ENCODE measurements around the gene ACTC1. TPM values are rescaled to one million over a fixed set of nuclear protein-coding genes. Genes with fewer than 3 reads are reported as not detected.

The ACTC1 gene
- 0.17 to 0.50 TPM (median 0.20 TPM) in 5 replicates for total RNA-seq (2022; extraction: Qiagen RNA extraction)

GRCh38 chr15:34795267-34796081 is at the start of gene ACTC1:
Gene ACTC1 (minus strand): TSS chr15:34795549. CDS start chr15:34794808, 741 bp downstream.

GRCh38 chr15:34754674-34755418 is 40.5 kb downstream of the ACTC1 start, which contains the start of gene GJD2:
Gene GJD2 (minus strand): TSS chr15:34754998. CDS start chr15:34754488, 510 bp downstream.

Other genes with a start within 250 kb of the ACTC1 start
- 14.3 to 23.6 TPM (median 17.6 TPM) in 5 replicates for gene GOLGA8B, start 211.9 kb downstream of the ACTC1 start, total RNA-seq (2022; extraction: Qiagen RNA extraction)
- not detected in 5 replicates for gene GJD2, start 40.6 kb downstream of the ACTC1 start, total RNA-seq (2022; extraction: Qiagen RNA extraction)
- gene AQR, start 174.2 kb upstream of the ACTC1 start, total RNA-seq (2022; extraction: Qiagen RNA extraction): 29.5 to 34.5 TPM (median 32.5 TPM) in 5 replicates
- gene ZNF770, start 192.7 kb upstream of the ACTC1 start, total RNA-seq (2022; extraction: Qiagen RNA extraction): 13.6 to 15.5 TPM (median 14.3 TPM) in 5 replicates

All from A549 treated with Mapracorat at 1 μM for 4 hours (cell line).